Prostate gland (tissue), 2 donors: ENCODE results near the gene ARHGEF18. TPM values are rescaled to one million over a fixed set of nuclear protein-coding genes. Genes with fewer than 3 reads are reported as not detected.
"Not testable (repeated sequence)": the region's sequence is repeated elsewhere in the genome, so short reads cannot be mapped to it uniquely, and the experiment has no call there.

Experiments used
- DNase-seq: peaks from one replicate; pipeline ENCODE4 v3.0.0-alpha.2; 2019; ENCODE audit warnings: low spot score
- H3K27ac ChIP-seq, 2 donors: fragments of 200-600 bp; sonication (generic); 2 replicates each; pipeline ENCODE4 v1.5.1; 2017 to 2019
- H3K27me3 ChIP-seq: fragments of 200-600 bp; sonication (generic); replicated peaks from 2 replicates; pipeline ENCODE4 v1.5.1; 2019; ENCODE audit not compliant: insufficient read depth
- H3K36me3 ChIP-seq, 2 donors: fragments of 200-600 bp; sonication (generic); 1 replicate in 1 of 2; 2 replicates in 1 of 2; pipeline versions ENCODE4 v1.5.1 to v1.8.1; 2017 to 2019
- H3K4me1 ChIP-seq: fragments of 200-600 bp; sonication (generic); replicated peaks from 2 replicates; pipeline ENCODE4 v1.5.1; 2019
- H3K4me3 ChIP-seq, 2 donors: fragments of 200-600 bp; sonication (generic); 2 replicates each; pipeline ENCODE4 v1.5.1; 2017 to 2019
- H3K9me3 ChIP-seq: fragments of 200-600 bp; sonication (generic); 2 replicates; pipeline ENCODE4 v1.5.1; 2017
- CTCF ChIP-seq, 4 experiments: fragments of 200-600 bp in 2 of 4; fragments of 450-650 bp in 2 of 4; sonication (generic) in 2 of 4; IDR thresholded peaks; 1 replicate in 3 of 4; 2 replicates in 1 of 4; pipeline ENCODE4 v1.5.1; 2016 to 2019; ENCODE audit warnings: antibody characterized with exemption in 4 of 4, mild to moderate bottlenecking in 2 of 4, moderate library complexity in 2 of 4
- POLR2A ChIP-seq: fragments of 450-650 bp; IDR thresholded peaks from one replicate; pipeline ENCODE4 v1.6.1; 2016; ENCODE audit warnings: antibody characterized with exemption, mild to moderate bottlenecking
- POLR2AphosphoS5 ChIP-seq: sonication (generic); formaldehyde crosslinking; IDR thresholded peaks from one replicate; pipeline ENCODE4 v1.6.1; 2017; ENCODE audit warnings: antibody characterized with exemption
- WGBS: methylation state at CpG from one replicate; pipeline ENCODE4 v1.1.5; 2018; 5-methylcytosine and 5-hydroxymethylcytosine counted together
- intact Hi-C: fragments of 100-400 bp; cut with DNase I; formaldehyde crosslinking; loops from one replicate; pipeline ENCODE4 v1.14.2; 2022
- total RNA-seq, 2 donors: library from RNA; depleted of rRNA; stranded (reverse); fragments of >200 nt; gene quantifications; one replicate each; pipeline ENCODE4 v1.1.0, GENCODE V29; 2016

The ARHGEF18 gene
- total RNA-seq: 10 to 100 TPM; 44.5 to 52.3 TPM

GRCh38 chr19:7348587-7349230 is at the start of gene ARHGEF18:
ARHGEF18 (plus strand) TSS chr19:7348937; CDS start chr19:7362891, 13,954 bp downstream.
- no peaks in the 10 kb centered on the region for H3K9me3 ChIP-seq
- TF ChIP-seq POLR2AphosphoS5: no peak
- no peak for TF ChIP-seq CTCF (IDR thresholded peaks at IDR 0.05)
- TF ChIP-seq POLR2A: no peak
- DNase-seq: no peak
- no peak within 1 kb of the TSS for H3K27ac ChIP-seq
- WGBS: 84% methylated on average over 13 of the region's 13 CpGs
- no peak within 1 kb of the TSS for H3K4me3 ChIP-seq
- intact Hi-C loops: no loop called here
- no peaks in the 10 kb centered on the region for H3K36me3 ChIP-seq
- no peaks in the 10 kb centered on the region for H3K4me1 ChIP-seq
- no peaks in the 10 kb centered on the region for H3K27me3 ChIP-seq

- 84% methylated on average over 5 of the region's 5 CpGs for WGBS
- Histone ChIP-seq H3K27ac (no peak overlapping the region), H3K36me3 (no peaks in the 10 kb centered on the region), H3K4me1 (no peaks in the 10 kb centered on the region), H3K4me3 (no peak overlapping the region), H3K9me3 (no peaks in the 10 kb centered on the region), H3K27me3 (no peaks in the 10 kb centered on the region)
- TF ChIP-seq POLR2AphosphoS5 (no peak), POLR2A (no peak), CTCF (IDR thresholded peaks at IDR 0.05) (no peak)
- DNase-seq: no peak
- intact Hi-C loops: no loop called here
Observed at GRCh38 chr19:7301525-7301924, 47.2 kb upstream of the ARHGEF18 start.

- intact Hi-C loops: no loop called here
Observed at GRCh38 chr19:7303470-7303869, 45.3 kb upstream of the ARHGEF18 start.

GRCh38 chr19:7304200-7304599 is 44.5 kb upstream of the ARHGEF18 start:
- no peak for TF ChIP-seq POLR2AphosphoS5
- TF ChIP-seq POLR2A: no peak
- no peak for TF ChIP-seq CTCF (IDR thresholded peaks at IDR 0.05)
- 37% methylated on average over 9 of the region's 9 CpGs for WGBS
- Histone ChIP-seq H3K27ac (no peak overlapping the region), H3K4me3 (no peak overlapping the region), H3K4me1 (no peaks in the 10 kb centered on the region), H3K36me3 (no peaks in the 10 kb centered on the region), H3K27me3 (no peaks in the 10 kb centered on the region), H3K9me3 (no peaks in the 10 kb centered on the region)
- no peak for DNase-seq
- intact Hi-C loops: no loop called here

More at GRCh38 chr19:7303470-7303869, 45.3 kb upstream of the ARHGEF18 start:
- H3K27me3 ChIP-seq: no peaks in the 10 kb centered on the region
- H3K4me1 ChIP-seq: no peaks in the 10 kb centered on the region
- no peaks in the 10 kb centered on the region for H3K9me3 ChIP-seq
- 85% methylated on average over 4 of the region's 4 CpGs for WGBS
- DNase-seq: no peak
- no peaks in the 10 kb centered on the region for H3K36me3 ChIP-seq
- H3K27ac ChIP-seq: no peak overlapping the region
- no peak overlapping the region for H3K4me3 ChIP-seq
- TF ChIP-seq POLR2A: no peak
- no peak for TF ChIP-seq CTCF (IDR thresholded peaks at IDR 0.05)
- no peak for TF ChIP-seq POLR2AphosphoS5

- no peaks in the 10 kb centered on the region for H3K4me1 ChIP-seq
- no peak for TF ChIP-seq POLR2AphosphoS5
- no peak for TF ChIP-seq POLR2A
- no peak for TF ChIP-seq CTCF (IDR thresholded peaks at IDR 0.05)
- intact Hi-C loops: no loop called here
- no peak overlapping the region for H3K27ac ChIP-seq
- DNase-seq: no peak
- WGBS: 73% methylated on average over 7 of the region's 7 CpGs
- no peaks in the 10 kb centered on the region for H3K36me3 ChIP-seq
- H3K9me3 ChIP-seq: no peaks in the 10 kb centered on the region
- H3K27me3 ChIP-seq: no peaks in the 10 kb centered on the region
- no peak overlapping the region for H3K4me3 ChIP-seq
Observed at GRCh38 chr19:7307590-7308218, 41.0 kb upstream of the ARHGEF18 start.

GRCh38 chr19:7308327-7308726 is 40.4 kb upstream of the ARHGEF18 start:
- H3K4me3 ChIP-seq, H3K4me1 ChIP-seq, intact Hi-C loops, H3K27ac ChIP-seq, DNase-seq, H3K36me3 ChIP-seq, H3K27me3 ChIP-seq, H3K9me3 ChIP-seq: not testable (repeated sequence)
- 81% methylated on average over 9 of the region's 9 CpGs for WGBS
